Sciatic nerve (tissue), 2 donors: ENCODE data around the gene GNLY. TPM values are rescaled to one million over a fixed set of nuclear protein-coding genes. Genes with fewer than 3 reads are reported as not detected.
A peak's percentile ranks its signal among the peaks of the same experiment; 100 is the strongest.
"Not testable (repeated sequence)": the region's sequence is repeated elsewhere in the genome, so short reads cannot be mapped to it uniquely, and the experiment has no call there.

ENCODE experiments used
- ATAC-seq: fragments of 200-7000 bp; cut with Tn5 transposase; one replicate; pipeline ENCODE4 v1.9.1; 2020; ENCODE audit warnings: mild to moderate bottlenecking, moderate library complexity
- DNase-seq: peaks from one replicate; pipeline ENCODE4 v3.0.0-alpha.2; 2020; ENCODE audit warnings: low spot score
- intact Hi-C: fragments of 100-400 bp; cut with DNase I; formaldehyde crosslinking; loops from one replicate; pipeline ENCODE4 v1.14.2; 2022
- total RNA-seq: library from RNA; stranded (reverse); fragmentation: NEBNext Ultra II Directional; extraction: Animal tissue kit (Norgen Biotek cat#: 25700); gene quantifications from one replicate; pipeline ENCODE4 v1.2.1, GENCODE V29; 2021
- donor health status: DM: no; HTN: no; CAD: no.
- donor health status: DM: no; HTN: no; CAD: no.

GNLY gene
- total RNA-seq, 1 donor from 2014 or later: 8.4 TPM

DNA sequence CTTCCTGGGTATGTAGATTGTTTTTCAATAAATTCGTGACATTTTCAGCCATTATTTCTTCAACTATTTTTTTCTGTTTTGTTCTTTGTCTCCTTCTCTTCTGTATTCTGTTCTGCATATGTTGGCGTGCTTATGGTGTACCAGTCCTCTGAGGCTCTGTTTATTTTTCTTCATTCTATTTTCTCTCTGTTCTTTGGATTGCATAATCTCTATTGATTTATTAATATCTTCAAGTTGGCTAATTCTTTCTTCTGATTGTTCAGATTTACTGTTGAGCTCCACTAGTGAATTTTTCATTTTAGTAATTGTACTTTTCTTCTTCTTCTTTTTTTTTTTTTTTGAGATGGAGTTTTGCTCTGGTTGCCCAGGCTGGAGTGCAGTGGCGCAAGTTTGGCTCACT lies 9.9 kb downstream of the GNLY start:
- intact Hi-C loops: no loop called here
- no peak for DNase-seq

DNA sequence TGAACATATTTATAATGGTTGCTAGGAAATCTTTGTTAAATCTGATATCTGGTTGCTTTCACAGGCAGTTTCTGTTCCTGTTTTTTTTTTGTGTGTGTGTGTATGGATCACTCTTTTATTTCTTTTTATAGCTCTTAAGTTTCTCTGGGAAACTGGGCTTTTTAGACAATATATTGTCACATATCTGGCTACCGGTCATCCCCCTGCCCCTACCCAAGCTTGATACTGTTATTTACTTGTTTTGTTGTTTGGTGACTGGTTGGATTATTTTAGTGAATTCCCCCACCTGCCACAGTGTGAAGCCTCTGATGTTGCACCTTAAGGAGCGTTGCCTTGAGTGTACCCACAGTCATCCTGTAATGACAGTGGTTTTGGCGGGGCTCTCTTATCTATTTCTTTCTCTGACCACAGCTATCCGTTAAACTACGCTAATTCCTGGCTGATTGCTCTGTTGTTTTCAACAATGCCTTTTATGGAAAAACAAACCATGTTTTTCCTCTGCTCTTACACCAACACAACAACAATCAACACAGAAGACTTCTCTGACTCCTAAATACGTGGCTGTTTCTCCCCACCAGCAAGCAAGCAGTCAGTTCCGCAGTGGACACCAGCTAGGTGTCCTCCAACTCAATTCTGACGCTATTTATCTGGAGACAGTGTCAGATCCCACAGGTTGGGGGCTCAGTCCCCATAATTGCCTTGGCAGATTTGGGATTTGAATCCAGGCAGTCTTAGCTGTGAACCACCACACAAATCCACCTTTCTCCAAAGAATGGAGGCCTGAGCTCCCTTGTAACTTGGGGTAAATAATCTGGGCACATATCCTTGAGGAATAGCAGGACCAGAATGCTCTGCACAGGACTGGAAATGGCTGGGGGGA lies 10.9 kb downstream of the GNLY start:
- intact Hi-C loops: no loop called here
- no peak for DNase-seq
- ATAC-seq: no peak

More for the DNA sequence above, 9.9 kb downstream of the GNLY start:
- ATAC-seq: no peak

DNA sequence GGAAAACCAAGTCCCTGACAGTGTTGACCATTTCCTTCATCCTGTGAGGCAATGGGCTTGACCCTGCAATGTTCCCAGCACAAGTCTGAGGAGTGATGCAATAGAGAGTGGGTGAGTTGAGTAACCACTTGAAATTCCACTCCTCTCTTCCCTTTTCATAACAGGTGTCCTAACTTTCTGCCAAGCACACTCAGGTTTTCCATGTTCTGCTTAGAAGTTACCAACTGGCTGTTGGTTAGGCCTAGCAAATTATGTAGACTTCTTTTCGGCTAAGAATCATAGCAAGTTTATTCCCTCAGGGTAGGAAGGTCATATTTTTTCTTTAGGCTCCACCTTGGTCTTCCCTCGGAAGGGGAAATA lies 11.5 kb downstream of the GNLY start:
- intact Hi-C loops: no loop called here
- DNase-seq (no peak), ATAC-seq (peak; percentile 94)

DNA sequence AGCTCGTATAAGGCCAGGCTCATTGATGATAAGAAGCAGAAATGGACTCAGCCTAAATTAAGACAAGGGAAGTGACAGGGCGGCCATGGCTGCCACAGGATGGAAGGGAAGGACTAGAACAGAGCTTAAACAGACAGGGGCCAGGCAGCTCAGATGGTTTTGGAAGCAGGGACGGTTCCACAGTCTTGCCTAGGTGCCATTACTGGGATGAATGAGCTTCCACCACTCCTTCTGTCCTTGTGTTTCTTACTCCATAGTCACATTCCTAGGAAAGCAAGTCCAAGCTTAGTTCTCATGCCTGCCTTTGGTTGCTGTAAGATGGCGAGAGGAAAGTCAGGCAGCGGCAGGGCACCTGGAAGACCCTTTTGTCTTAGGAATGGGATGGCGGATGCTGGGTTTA lies 11.9 kb downstream of the GNLY start:
- no peak for ATAC-seq
- no peak for DNase-seq
- intact Hi-C loops: no loop called here

DNA sequence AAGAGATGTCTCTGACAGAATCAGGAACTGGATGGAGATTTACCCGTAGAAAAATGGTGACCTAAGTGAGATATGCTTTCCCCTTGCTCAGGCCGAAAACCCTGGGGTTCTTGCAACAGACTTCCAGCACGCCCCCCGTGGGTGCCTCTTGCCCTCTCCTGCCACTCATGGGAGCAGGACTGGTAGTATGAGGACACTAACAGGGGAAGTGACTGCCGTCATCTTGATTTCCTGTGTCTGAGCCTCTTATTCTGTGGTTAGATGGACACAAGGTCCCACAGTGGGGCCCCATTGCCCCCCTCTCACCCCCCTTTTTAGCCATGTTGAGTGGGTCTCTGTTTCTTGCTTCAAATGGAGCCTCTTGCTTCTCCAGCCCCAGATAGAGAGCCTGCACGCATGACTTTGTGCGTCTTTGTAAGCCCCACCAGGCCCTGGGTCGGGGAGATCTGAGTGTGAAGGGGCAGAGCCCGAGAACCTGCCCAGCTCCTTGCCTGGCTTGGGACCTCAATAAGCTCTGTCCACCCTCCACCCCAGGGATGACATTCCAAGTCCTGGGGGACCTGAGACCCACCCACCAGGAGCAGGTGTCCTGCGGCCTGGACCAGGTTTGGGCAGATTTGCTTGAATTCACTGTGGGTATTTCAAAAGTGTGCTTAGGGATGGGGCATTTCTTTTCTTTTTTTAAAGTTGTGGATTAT lies 12.6 kb downstream of the GNLY start:
- ATAC-seq (peak; percentile 33), DNase-seq (no peak)
- intact Hi-C loops: no loop called here

DNA sequence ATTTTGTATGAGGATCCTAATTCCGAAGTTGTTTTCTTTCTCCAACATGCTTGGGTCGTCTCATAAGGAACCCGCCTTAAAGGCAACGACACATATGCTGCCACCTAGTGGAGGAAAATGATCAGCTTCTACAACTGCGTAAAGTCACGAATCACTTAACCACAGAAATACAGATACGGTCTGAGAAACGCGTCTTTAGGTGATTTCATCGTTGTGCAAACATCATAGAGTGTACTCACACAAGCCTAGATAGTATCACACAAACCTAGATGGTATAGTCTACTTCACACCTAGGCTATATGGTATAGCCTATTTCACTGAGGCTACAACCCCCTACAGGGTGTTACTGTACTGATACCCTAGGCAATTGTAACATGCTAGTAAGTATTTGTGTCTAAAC lies 13.1 kb downstream of the GNLY start:
- intact Hi-C loops: no loop called here
- DNase-seq (no peak), ATAC-seq (peak; percentile 64)

DNA sequence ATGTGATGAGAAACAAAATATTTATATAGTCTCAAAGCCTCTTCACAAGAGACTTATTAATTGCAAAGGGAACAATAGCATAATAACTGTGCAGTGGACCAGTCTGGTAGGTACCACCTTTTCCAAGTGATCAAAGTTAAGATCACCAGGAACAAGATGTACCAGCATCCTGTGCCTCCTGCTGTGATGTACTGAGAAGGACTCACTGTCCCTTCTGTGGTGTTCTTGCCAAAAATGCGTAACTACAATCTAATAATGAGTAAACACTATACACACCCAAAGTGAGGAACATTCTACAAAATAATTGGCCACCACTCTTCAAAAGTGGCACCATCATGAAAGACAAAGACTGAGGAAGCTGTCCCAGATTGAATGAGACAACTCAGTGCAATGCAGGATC lies 14.5 kb downstream of the GNLY start:
- ATAC-seq (no peak), DNase-seq (no peak)
- intact Hi-C loops: no loop called here

DNA sequence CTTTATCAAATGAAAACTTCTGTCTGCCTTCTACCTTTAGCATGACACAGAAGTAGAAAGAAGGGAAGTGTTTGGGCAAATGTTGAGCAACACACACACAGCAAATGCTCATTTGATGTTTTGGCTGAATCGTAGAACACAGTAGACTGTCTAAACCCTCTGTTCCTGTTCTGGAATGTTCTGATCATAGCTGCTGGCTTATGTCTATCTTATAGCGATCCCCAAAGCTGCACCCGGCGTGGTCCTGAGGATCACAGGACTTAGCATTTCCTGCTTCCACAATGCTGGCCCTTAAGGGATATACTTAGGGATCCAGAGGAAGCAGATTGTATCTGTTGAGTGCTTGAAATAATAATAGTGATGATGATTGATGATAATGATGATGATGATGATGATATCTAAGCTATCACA lies 15.2 kb downstream of the GNLY start:
- intact Hi-C loops: no loop called here
- ATAC-seq: no peak
- DNase-seq: no peak

DNA sequence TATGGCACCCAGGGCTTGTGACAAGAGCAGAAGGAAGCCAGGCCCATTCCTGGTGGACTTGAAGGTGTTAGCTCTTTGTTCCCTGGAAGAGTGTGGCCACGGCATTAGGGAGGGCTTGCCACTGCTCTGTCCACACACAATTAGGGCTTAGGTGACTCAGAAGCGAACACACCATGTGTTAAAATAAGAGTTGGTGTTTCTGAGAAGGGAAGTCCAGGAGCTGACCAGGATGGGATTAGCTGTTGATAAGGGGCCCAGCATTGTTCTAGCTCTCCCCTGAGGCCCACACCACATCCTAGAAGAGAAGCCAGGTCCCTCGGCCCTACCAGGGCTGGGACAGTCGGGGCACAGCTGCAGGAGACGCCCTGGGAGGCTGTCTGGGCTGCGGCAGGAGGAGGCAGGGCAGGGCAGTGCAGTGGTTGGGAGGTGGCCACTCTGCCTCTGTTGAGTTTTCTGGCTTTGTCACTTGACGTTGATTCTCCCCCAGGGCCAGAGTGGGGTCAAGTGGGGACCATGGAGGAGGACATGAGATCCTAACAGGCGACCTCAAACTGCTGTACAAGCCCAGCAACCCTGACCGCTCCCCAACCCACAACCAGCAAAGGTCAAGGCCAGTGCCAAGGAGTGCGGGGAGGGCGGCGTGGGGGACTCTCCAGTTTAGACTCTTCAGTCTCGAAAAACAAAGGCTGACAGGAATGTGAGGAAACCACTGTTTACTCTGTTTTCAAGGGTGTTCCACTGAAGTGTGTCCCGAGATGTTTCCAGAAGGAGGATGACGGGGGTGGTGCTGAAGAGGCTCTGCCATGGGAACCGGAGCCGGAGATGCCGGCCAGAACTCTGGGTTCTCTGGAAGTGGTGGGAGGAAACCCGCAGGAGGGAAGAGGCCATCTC lies 16.8 kb downstream of the GNLY start:
- ATAC-seq (peak; percentile 61), DNase-seq (no peak)
- intact Hi-C loops: loop anchor here (10.0 kb wide), 2 partner anchors 76 to 364 kb away; no protein-coding TSS in a partner anchor

DNA sequence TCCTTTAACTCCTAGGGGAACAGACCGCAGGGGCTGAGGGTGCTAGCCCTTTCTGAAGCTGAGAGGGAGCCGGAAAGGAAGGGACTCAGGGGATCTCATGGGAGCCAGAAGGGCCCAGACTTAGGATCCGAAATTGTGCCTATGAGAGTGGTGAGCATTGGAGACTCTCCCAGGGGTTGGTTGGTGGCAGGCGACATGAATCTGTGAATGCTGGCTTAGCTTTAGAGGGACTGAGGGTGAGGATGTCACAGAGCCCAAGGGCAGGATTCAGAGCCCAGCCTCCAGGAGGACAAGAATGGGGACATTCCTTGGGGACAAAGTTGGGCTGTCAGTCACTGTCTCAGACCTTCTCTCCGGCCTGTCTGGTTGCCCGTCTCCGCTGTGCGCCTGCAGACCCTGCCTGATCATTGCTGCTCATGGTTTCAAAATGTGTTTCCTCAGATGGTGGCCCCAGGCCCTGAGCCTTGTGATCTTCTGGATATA lies 17.5 kb downstream of the GNLY start:
- DNase-seq (no peak), ATAC-seq (no peak)
- intact Hi-C loops: loop anchor here (10.0 kb wide), 2 partner anchors 77 to 363 kb away; no protein-coding TSS in a partner anchor

DNA sequence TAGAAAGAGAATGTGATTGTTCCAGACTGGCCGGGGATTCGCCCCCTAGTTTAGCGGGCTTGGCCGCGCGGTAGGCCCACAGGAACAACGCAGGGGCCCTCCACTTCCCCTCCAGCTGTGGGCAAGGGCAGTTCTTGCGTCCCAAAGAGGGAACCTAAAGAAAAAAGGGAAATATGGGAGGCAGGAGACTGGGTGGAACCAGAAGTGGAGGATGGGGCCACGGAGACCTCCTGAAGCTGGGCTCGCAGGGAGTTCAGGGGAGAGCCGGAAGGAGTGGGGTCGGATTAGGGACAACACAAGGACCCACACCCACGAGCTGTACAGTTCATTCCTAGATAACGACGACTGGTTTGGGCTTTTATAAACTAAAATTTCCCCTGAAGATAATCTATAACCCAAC lies 18.2 kb downstream of the GNLY start:
- peak; percentile 17 for ATAC-seq
- no peak for DNase-seq
- intact Hi-C loops: loop anchor here (10.0 kb wide), 2 partner anchors 78 to 362 kb away; no protein-coding TSS in a partner anchor

DNA sequence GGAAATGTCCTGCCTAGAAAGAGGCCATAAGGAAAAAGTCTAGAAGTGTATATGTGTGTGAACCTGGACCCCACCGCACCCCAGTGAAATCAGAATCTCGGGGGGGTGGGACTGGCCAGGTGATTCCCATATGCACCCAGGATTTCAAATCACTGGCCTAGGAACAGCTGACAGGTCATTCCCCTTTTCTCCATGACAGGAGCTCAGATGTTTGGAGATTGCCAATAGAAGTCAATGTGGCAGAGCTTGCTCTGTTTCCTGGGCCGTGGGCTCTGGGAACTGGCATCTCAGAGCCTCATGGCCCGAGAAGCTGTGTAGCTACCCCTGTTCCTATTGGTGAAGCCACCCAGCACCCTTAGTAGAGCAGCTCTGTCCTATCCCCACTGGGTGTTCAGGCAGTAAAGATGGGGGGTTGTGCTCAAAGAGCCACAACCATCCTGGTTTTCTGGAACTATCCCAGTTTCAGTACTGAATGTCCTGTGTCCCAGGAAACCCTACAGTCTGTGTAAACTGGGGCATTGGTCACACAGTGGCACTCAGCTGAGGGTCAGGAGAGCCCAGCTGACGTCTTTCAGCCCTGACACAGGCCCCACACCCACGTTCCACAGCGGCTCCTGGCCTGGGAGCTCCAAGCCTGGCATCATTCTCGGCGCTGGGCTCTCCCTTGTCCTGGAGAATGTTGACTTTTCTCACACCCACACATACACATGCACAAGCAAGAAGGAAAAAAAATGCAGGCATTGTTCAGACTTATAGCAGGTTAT lies 18.9 kb downstream of the GNLY start:
- DNase-seq (no peak), ATAC-seq (peak; percentile 70)
- intact Hi-C loops: loop anchor here (10.0 kb wide), 2 partner anchors 78 to 362 kb away; no protein-coding TSS in a partner anchor

DNA sequence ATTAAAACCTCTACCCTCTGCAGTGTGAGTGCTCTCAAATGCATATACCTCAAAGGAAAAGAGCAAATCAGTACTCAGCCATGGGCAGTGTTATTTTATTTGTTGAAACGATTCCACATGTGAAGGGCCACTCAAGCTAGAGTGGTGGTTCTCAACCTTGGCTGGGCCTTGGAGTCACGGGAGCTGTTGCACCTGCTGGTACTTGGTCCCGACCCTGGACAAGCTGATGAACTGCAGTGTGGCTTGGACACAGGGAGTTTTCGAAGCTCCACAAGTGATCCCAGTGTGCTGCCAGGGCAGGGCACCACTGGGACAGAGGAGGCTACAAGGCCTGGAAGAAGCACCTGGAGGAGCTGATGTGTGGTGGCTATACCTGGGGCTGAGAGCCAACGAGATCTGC lies 19.7 kb downstream of the GNLY start:
- ATAC-seq (no peak), DNase-seq (no peak)
- intact Hi-C loops: loop anchor here (10.0 kb wide), 2 partner anchors 79 to 361 kb away; no protein-coding TSS in a partner anchor

DNA sequence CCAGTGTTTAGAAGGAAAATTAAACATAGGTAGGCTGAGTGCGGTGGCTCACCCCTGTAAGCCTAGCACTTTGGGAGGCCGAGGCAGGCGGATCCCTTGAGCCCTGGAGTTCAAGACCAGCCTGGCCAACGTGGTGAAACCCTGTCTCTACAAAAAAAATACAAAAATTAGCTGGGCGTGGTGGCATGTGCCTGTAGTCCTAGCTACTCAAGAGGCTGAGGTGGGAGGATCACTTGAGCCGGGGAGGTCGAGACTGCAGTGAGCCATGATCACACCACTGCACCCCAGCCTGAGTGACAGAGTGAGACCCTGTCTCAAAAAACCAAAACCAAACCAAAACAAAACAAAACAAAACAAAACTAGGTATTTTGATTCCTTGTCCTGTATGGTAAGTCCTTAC lies 20.3 kb downstream of the GNLY start:
- intact Hi-C loops: loop anchor here (10.0 kb wide), 2 partner anchors 80 to 360 kb away; no protein-coding TSS in a partner anchor
- ATAC-seq, DNase-seq: not testable (repeated sequence)

DNA sequence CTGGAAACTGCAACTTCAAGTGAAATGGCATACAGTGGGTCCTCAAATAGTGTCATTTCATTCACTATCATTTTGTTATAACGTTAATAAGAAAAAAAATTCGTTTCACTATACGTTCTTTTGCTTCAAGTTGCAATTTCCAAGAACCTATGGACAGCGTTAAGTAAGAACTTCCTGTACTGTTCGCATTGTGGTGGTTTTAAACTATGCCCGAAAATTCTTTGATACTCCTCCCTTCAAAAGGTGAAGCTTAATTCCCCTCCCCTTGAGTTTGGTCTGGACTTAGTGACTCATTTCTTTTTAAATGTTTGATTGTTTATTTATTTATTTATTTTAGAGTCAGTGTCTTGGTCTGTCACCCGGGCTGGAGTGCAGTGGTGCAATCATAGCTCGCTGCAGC lies 20.7 kb downstream of the GNLY start:
- ATAC-seq (no peak), DNase-seq (no peak)
- intact Hi-C loops: loop anchor here (10.0 kb wide), 2 partner anchors 80 to 360 kb away; no protein-coding TSS in a partner anchor

DNA sequence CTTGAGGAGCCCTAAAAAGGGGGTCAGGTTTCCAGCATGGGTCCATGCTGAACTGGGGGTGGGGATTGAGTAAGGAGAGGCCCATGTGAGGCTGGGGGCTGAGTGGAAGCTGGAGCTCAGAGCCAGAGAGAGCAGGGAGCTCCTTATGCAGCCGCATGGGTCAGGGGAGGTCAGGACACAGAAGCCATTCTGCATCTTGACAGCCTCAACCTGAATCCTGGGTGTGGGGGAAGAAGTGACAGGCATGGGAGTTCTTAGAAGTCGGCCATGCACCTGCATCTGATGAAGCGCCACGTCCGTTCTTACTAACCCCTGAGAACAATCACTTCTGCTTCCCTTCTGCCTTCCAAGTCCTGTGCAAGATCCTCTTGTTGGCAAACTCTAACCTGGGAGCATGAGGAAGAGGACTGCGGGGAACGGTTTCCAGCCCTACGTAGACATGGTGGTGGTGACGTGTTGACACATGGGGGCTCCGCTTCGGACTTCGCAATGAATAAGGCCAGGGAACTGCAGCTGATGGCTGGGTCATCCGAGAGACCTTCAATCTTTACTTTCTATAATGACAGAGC lies 22.3 kb downstream of the GNLY start:
- ATAC-seq (no peak), DNase-seq (no peak)

DNA sequence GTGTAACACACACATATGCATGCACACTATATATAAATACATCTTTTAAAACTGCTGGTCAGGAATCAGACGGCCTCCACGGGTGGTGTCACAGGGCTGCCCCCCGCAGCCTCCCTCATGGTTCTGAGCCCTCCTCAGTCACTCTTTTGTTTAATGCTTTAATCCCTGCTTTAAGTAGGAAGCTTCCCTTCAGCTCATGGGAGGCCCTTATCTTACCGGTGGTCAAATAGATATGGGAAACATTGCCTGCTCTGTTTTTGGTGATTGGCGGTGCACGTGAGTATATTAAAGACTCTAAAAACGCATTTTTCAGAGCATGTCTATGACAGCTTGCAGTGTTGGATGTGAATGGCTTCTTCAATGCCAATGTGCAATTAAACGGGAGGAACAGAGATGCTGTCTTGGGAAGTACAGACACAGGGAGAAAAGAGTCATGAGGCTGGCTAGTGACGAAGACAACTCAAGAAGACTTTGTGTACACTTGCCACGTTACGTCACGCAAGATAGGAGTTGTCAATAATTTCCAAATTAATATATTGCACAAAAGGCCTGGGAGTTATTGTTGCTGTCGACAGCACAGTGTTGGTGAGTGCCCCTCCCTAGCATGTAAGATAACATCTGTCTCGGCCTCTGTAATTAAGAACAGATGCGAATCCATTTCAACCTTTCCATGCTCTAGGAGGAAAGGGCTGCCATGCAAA lies 23.3 kb downstream of the GNLY start:
- intact Hi-C loops: loop anchor here (10.0 kb wide), 2 partner anchors 83 to 357 kb away; no protein-coding TSS in a partner anchor
- peak; percentile 19 for ATAC-seq
- DNase-seq: no peak

More for the DNA sequence above, 22.3 kb downstream of the GNLY start:
- intact Hi-C loops: loop anchor here (10.0 kb wide), 2 partner anchors 82 to 358 kb away; no protein-coding TSS in a partner anchor
